Cardiac septum (tissue), 1 donor: ENCODE results near the gene SIKE1. TPM values are rescaled to one million over a fixed set of nuclear protein-coding genes. Genes with fewer than 3 reads are reported as not detected.

Source experiments
- DNase-seq: peaks from one replicate; pipeline ENCODE4 v3.0.0-alpha.2; 2020; ENCODE audit warnings: low spot score
- intact Hi-C: fragments of 100-400 bp; cut with DNase I; formaldehyde crosslinking; loops from one replicate; pipeline ENCODE4 v1.14.0; 2022
- total RNA-seq: library from RNA; stranded (reverse); fragmentation: NEBNext Ultra II Directional; extraction: Animal tissue kit (Norgen Biotek cat#: 25700); gene quantifications from one replicate; pipeline ENCODE4 v1.2.1, GENCODE V29; 2021
- donor health status: DM: no; HTN: no; CAD: no.

SIKE1 gene
- total RNA-seq, 1 donor from 2014 or later, result 40.2 TPM

GRCh38 chr1:114720492-114720891 lies 60.0 kb downstream of the SIKE1 start:
- intact Hi-C loops, result no loop called here
- no peak for DNase-seq

Other genes with a start within 250 kb of the SIKE1 start
- gene BCAS2, start 199.1 kb downstream of the SIKE1 start, total RNA-seq, result 36.1 TPM
- gene DENND2C, start 110.6 kb downstream of the SIKE1 start, total RNA-seq, result 3.7 TPM
- gene AMPD1, start 85.1 kb downstream of the SIKE1 start, total RNA-seq, result 0.30 TPM
- 11.2 TPM for gene NRAS, start 63.9 kb downstream of the SIKE1 start, total RNA-seq
- gene CSDE1, start 22.7 kb downstream of the SIKE1 start, total RNA-seq, result 900 TPM
- not detected for gene SYCP1, start 74.2 kb upstream of the SIKE1 start, total RNA-seq
- gene TSHB, start 249.1 kb upstream of the SIKE1 start, total RNA-seq, result not detected